NCI-H82 (cell line): ENCODE measurements around the gene ARID5A.
"Not testable (repeated sequence)": the region's sequence is repeated elsewhere in the genome, so short reads cannot be mapped to it uniquely, and the experiment has no call there.

Experiments
- DNase-seq: peaks from one replicate; lab custom pipeline; 2025; lab: John Stamatoyannopoulos, UW

Gene ARID5A

DNA sequence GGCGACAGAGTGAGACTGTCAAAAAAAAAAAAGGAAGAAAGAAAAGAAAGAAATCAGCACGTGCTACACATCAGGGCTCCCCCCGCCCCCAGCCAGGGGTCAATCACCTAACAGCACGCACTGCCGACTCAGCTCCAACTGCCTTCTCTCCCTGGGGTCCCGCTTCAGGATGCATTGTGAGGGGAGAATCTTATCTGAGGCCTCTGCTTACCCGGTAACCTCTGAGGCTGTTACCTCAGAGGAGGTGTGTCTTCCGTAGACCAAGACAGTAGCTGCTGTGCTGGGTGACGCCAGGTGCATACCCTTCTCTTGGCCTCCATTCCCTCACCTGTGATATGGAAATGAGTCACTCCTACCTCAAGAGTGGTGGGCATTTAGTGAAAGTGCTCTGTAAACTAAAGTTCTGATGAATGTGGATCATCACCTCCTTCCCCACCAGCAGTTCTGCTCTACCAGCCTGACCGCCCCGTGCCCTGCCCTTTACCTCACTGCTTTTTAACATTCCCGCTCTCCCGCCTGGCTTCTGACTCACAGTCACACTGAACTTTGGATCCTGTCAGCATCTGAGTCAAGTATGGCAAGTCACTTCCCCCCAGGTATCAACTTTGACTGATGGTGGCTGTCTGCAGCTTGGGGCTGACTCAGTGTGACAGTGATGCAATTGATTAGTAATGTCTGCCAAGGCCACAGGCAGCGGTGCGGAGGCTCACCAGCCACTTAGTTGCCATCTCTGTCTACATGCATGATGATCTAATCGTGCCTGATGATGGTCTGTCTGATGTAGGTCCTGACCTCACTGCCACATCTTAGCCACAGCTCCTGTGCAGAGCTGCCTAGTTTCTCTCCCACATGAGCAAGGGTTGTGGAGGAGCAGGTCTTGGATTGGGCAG lies 20.1 kb downstream of the ARID5A start:
- no peak for DNase-seq

DNA sequence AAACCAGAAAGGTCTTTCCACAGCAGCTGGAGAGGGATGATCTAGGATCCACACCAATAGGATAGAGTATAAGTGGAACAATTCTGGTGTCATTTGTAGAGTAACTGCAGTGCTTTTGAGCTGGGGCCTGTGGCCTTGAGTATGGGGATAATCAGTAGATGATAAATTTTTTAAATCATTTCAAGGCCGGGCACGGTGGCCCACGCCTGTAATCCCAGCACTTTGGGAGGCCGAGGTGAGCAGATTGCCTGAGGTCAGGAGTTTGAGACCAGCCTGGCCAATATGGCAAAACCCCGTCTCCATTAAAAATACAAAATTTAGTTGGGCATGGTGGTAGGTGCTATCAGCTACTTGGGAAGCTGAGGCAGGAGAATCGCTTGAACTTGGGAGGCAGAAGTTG lies 20.9 kb downstream of the ARID5A start:
- not testable (repeated sequence) for DNase-seq

DNA sequence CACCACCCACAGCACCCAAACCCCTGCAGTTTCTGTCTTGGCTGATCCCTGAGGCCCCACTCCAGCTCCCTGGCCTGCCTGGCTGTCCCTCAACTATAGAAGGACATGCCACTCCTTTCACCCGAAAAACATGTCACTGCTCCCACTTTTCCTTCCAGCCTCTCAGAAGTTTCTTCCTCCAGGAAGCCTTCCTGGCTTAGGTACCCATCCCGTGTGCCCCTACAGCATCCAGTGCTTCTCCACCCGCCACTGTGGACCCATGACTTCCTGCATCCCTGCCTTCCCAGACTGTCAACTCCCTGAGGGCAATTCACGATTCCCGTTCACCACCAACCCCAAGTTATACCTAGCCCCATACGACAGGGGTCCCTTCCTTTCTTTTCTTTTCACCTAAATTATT lies 21.5 kb downstream of the ARID5A start:
- DNase-seq = no peak

DNA sequence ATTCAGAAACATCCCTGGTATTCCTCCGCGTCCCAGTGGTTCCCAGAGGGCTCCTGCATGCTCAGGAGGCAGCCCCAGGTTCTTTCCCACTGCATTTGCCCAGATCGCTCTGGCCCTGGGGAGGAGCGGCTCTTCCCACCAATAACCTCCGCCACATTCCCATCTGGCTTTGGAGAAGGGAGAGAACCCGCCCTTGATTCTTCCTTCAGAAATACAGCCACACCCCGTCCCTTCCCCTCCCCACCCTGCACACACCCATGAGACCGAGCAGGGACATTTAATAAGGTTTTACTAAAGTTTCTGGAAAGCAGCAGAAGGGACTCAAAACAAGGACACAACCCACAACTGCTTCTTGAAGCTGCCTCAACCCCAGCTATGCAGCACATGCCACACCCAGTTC lies 21.9 kb downstream of the ARID5A start:
- DNase-seq = no peak

DNA sequence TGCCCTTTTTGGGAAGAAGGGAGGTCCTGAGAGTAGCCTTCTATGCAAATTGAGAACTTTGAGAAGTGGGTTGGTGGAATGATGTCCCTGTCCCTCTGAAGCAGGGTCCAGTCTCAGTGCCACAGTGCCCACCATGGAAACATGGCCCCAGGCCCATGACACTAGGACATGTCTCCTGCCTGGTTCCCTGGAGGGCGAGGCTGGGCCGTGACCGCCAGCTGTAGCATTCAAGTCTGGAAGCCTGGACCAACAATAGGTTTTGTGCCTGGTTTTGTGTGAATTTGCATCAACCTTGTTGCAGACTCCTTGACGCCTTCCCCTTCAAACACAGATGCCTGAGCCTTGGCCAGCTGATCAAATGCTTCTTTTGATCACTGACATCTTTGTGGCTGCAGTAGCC lies 27.5 kb downstream of the ARID5A start:
- DNase-seq = no peak

DNA sequence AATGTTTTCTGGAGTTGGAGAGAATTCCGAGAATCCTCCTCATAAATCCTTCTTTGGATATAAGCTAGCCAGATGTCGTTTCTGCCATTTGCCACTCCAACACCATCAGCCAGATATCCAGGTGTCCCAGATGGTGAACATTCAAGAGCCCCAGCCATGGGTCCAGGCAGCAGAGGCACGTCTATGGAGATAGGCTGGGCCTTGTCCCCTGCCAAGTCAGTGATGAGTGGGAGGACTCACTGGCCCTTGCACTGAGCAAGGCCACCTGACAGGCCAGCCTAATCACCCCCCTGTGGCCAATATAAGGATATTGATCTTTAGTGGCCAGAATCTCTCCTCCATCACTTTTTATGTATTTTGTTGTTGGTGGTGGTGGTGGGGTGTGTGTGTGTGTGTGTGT lies 28.0 kb downstream of the ARID5A start:
- no peak for DNase-seq

DNA sequence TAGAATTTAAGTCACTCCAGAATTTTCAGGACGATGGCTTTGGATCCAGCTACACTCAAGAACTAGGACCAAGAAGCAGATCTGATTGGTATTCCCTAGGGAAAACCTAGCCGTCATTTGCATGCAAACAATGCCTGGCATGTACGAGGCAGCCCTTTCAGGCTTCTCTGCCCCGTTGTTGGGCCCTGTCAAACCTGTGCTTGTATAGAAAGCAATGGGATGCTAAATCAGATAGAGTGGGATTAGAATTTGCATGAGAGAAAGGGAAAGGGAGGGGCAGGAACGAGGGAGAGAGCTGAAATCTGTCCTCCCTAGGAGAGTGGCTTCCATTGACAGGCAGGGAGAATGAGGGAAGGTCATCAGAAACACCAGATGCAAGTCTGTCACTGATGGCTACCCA lies 28.6 kb downstream of the ARID5A start:
- peak; percentile 14 for DNase-seq

DNA sequence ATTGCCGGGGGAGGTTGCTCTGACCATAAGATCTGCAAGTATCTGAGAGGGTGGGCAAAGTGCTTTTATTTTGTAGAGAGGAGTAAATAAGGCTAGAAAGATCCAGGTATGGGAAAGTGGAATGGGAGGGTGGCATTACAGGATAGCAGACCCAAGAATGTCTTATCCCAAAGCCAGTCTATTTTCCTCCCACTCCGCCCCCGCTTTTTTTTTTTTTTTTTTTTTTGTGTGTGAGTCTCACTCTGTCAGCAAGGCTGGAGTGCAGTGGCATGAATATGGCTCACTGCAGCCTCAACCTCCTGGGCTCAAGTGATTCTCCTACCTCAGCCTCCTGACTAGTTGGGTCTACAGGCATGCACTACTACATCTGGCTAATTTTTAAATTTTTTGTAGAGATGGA lies 31.5 kb downstream of the ARID5A start:
- no peak for DNase-seq

DNA sequence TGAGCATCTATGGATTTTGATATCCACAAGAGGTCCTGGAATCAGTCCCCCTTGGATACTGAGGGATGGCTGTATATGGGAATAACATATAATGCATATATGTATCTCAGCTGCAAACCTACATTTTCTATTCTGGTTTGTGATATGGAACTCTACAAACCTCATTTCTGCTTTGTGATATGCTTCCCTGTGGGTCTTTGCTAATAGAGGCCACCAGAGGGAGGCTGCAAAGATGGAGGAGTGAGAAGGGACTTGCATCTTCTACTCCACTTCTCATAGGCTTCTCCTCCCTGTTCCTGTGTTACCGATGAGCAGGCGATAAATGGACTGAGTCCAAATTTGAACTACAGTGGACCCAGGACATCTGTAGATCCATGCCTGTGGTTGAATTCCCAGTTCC lies 37.8 kb downstream of the ARID5A start:
- DNase-seq = no peak

DNA sequence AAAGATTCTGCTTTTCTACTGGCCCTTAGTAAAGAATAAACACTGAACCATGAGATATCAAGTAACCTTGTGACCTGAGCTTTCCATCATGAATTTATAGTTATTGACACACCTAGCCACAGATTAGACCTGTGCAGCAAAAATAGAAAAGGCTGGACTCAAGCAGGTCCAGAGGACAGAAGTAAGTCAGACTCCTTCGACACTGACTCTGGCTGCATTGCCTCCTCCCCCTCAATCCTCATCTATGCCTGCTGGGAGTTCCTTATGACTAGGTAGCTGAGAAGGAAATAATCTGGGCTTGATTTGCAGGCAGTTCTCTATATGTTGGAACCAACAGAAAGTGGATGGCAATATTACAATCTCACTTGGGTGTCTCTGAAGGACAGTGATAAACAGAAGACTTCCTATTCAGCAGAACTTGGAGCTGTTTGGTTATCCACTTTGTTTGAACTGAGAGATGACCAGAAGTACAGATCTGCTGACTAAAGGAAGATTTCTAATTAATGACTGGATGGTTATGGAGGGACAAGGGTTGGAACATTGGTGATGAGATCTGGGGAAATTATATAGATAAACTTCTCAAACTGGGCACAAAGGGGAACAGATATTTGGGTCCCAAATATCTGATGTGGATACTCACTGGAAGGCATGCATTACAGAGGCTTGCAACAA lies 39.4 kb downstream of the ARID5A start:
- no peak for DNase-seq

DNA sequence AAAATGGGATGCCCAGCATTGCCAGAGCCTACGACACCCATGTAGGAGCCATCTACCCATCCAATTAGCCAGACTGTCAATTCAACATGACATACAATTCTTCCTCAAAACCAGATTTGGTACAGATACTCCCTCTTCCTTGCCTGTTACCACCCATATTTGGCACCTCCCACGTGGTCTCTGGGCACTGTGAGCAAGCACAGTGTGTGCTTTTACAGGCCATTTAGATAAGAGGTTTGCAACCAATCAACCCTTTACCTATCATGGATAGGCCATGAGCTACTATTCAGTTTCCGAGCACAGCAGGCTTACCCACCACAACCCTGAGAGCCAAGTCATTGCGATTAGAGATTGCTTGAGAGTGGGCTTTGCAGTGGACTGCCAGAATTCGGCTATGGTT lies 40.9 kb downstream of the ARID5A start:
- DNase-seq = no peak

DNA sequence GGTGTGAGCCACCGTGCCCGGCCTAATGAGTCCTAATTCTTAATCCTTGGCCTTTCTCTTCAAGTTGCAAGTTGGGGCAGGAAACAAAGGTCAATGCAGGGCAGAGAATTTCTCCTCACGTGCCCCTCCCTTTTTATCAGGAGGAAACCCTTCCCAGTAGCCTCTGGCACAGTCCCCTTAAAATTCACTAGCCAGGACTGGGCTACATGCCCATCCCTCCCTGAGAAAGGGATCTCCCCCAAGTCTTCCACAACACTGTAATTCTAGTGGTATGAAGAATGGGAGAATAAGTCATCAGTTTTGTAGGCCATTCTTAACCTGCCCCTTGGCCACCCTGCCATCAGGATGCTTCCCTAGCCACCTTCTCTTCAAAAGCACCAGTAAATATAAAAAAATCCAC lies 42.2 kb downstream of the ARID5A start:
- no peak for DNase-seq

DNA sequence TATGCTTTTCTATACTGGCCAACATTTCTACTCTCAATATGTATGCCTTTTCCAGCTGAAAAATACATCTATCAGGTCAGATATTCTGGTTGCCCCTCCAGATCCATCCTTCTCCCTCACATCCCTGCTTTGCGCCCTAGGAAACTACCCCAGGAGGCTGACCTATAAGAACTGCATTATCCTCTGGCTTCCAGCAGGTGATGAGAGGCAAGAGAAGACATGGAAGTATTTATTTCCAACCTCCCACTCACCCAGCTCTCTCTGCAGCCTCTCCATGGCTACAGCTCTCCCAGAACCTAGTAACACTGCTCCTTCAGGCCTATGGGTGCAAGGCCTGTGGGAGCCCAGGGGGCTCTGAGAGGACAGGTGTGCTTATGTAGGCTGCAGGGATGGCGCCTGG lies 42.9 kb downstream of the ARID5A start:
- no peak for DNase-seq

DNA sequence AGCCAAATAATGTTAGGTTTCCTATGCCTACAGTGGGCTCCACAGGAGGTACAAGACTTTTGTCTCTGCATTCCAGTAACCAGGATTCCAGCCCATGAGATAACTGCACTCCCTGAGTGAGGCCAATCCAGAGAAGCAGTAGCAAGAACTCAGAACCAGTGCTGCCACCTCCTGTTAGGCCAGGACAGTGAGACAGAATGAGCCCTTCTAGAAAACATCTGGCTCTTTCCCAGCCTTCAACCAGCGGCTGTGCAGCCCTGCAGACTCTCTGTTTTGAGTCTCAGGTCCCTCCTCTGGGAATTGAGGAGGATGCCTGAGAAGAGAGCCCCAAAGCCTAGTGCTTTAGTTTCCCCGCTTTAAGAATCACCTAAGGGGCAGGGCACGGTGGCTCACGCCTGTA lies 44.2 kb downstream of the ARID5A start:
- DNase-seq = peak; percentile 13

DNA sequence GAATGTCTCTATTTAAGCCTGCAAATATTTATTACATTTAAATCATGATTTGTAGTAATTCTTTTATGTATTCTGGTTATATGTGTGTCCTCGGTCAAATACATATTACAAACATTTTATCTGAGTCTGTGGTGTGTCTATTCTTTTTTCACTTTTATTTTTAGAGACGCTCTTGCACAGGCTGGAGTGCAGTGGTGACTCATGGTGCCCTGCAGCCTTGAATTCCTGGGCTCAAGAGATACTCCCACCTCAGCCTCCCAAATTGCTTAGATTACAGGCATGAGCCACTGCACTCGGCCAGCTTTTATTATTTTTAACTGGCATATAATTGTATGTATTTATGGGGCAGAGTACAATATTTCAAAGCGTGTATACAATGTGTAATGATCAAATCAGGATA lies 47.5 kb downstream of the ARID5A start:
- no peak for DNase-seq

DNA sequence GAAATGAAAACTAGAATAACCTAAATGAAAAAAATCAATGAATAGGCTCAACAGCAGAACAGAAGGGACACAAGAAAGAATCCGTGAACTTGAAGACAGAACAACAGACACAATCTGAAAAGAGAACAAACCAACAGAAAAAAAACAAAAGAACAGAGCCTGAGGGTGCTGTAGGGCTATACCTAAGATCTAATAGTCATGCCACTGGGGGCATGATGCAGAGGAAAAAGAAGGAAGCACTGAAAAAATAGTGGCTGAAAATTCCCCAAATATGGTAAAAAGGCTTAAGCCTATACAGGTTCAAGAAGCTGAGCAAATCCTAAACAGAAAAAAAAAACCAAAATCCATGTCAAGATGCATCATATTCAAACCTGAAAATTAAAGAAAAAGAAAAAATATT lies 51.3 kb downstream of the ARID5A start:
- no peak for DNase-seq

DNA sequence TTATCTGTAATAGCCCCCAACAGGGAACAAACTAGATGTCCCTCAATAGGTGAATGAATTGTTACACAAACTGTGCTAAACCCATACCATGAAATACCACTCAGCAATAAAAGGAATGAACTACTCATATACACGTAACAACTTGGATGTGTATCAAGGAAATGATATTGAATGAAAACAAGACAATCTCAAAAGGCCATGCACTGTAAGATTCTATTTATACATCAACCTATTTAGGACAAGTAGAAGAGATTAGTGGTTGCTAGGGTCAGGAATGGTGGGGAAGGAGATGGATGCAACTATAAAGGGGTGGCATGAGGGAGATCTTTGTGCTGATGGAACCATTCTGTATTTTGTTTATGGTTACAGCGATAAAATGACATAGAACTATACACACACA lies 54.5 kb downstream of the ARID5A start:
- DNase-seq = no peak

DNA sequence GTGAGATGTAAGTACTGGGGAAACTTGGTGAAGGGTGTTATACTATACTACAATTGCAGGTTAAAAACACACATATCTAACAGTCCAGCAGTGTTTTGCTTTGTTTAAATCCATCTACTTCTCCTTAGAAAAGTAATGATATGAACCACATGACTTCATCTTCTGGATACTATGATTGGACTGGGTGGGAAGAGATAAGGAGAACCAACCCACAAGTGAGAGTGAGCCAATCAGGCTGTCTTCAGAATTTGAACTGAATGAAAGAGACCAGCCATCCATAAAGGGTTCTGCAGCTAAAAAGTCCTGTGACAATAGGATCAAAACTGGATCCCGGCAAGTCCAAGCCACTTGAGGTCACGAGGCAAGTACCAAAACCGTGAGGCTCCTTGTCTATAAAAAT lies 54.9 kb downstream of the ARID5A start:
- no peak for DNase-seq

DNA sequence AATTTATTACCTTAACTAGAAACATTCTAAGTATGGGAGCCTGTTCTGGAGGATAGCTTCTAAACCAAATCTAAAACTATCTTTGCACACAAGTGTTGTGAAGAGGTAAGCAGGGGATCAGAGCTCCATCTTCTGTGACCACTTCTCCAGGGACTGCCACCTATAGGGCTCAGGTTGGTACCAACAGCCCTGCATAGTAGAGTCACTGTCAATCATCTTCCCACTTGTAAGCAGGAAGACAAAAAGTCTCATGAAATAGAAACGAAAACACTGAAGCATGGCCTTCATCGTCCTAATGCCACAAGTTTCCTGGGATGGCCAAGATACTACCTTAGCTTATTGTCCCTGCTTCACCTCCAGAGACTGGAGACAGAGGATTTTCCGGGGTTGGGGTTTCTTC lies 57.7 kb downstream of the ARID5A start:
- no peak for DNase-seq

DNA sequence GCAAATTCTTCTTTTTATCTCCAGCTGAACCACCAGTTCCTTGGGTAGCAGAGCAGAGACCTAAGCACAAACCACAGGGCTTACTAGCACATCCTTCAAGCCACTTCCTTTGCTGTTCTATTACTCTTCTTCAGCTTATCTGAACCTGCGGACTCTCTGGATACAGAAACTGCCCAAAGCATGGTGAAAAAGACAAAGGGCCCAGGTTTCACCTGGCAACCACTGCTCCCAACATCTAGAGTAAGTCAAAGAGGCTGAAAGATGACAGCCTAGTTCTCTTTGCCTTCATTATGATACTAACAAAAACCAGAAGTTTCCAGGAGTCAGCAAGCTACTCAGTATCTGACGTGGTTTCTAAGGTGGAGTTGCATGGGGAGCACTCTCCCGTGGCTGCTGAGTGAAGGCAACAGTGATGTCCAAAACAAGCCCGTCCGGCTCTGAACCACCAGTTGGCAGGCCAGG lies 58.2 kb downstream of the ARID5A start:
- no peak for DNase-seq

DNA sequence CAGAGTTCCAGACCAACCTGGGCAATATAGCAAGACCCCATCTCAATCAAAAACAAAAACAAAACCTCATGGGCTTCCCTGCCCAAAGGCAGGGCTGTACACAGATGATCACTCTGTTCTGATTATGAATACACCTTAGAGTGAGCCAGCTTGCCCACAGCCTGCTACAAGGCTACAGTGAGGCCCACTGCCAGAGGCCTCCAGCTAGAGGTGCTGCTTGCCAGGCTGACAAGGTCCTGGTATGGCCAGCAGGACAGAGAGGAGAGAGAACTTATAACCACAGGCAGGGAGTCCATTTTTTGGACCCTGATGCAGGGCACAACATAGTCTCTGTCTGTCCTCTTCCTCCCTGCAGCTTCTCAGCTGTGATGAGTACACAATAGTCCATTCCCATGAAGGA lies 60.0 kb downstream of the ARID5A start:
- no peak for DNase-seq

DNA sequence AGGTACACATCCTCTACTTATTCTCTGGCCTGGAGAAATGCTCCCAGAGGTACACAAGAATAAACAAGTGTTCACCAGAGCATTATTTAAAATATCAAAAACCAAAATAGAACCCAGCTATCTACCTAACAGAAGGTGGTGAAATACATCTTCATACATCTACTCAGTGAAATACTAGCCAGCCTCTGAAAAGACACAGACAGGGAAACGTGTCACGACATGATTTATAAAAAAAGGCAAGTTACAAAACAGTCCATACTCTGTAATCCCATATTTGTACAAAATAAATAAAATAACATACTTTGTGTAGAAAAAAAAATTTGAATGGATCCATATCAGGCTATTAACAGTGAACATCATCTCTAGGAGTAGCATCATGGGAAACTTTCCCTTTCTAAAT lies 63.4 kb downstream of the ARID5A start:
- DNase-seq = no peak
